H7 (cell line): ENCODE measurements around the gene POLH. TPM values are rescaled to one million over a fixed set of nuclear protein-coding genes. Genes with fewer than 3 reads are reported as not detected.
"Not testable (repeated sequence)": the region's sequence is repeated elsewhere in the genome, so short reads cannot be mapped to it uniquely, and the experiment has no call there.

Experiments used
- DNase-seq: peaks from one replicate; pipeline ENCODE4 v3.0.0; 2012
- H3K27me3 ChIP-seq: 2 replicates; pipeline ENCODE4 v1.6.0; 2011; ENCODE audit warnings: mild to moderate bottlenecking, low read length; ENCODE audit not compliant: control insufficient read depth, insufficient read depth
- H3K36me3 ChIP-seq: replicated peaks from 2 replicates; pipeline ENCODE4 v1.5.1; 2011; ENCODE audit warnings: low read length; ENCODE audit not compliant: control insufficient read depth, insufficient read depth
- H3K4me3 ChIP-seq: 2 replicates; pipeline ENCODE4 v1.5.1; 2011; ENCODE audit warnings: low read depth, mild to moderate bottlenecking, control low read depth, low read length, moderate library complexity; ENCODE audit not compliant: insufficient read depth
- total RNA-seq: library from RNA; depleted of rRNA; stranded (reverse); fragments of >200 nt; shearing (Covaris generic); gene quantifications from 2 replicates; pipeline ENCODE4 v1.2.3, GENCODE V29; 2014

Gene POLH
- total RNA-seq, 1 experiment from 2014 or later: 4.7 TPM

DNA sequence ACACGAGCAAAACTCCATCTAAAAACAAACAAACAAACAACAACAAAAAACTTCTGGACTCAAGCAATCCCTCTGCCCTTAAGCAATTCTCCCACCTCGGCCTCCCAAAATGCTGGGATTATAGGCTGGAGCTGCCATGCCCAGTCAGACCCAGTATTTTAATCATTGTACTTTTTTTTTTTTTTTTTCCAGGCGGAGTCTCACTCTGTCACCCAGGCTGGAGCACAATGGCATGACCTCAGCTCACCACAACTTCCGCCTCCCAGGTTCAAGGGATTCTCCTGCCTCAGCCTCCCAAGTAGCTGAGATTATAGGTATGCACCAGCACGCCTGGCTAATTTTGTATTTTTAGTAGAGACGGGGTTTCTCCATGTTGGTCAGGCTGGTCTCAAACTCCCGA is 57.0 kb downstream of the POLH start:
- not testable (repeated sequence) for DNase-seq, H3K4me3 ChIP-seq, H3K36me3 ChIP-seq, H3K27me3 ChIP-seq

DNA sequence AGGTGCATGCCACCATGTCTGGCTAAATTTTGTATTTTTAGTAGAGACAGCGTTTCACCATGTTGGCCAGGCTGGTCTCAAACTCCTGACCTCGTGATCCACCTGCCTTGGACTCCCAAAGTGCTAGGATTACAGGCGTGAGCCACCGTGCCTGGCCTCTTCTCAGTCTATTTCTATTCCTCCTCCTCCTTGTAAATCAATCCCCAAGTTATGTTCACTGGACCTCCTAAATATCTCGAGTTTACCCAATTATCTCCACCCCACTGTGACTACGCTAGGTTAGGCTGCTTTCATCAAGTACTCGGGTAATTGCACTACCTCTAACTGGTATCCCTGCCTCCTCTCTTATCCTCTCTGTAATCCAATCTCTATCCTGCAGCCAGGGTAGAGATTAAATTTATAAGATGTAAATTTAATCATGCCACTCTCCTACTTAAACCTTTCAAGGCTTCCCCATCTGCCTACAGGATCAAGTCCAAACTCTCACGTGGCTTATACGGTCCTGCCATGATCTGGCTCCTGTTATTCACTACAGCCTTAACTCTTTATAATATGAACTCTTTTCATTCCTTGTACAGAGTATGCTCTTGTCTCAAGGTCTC is 58.8 kb downstream of the POLH start:
- Histone ChIP-seq H3K27me3 (no peaks in the 10 kb centered on the region), H3K4me3 (no peak overlapping the region), H3K36me3 (peaks cover 6% of the 10 kb centered on the region)
- no peak for DNase-seq

DNA sequence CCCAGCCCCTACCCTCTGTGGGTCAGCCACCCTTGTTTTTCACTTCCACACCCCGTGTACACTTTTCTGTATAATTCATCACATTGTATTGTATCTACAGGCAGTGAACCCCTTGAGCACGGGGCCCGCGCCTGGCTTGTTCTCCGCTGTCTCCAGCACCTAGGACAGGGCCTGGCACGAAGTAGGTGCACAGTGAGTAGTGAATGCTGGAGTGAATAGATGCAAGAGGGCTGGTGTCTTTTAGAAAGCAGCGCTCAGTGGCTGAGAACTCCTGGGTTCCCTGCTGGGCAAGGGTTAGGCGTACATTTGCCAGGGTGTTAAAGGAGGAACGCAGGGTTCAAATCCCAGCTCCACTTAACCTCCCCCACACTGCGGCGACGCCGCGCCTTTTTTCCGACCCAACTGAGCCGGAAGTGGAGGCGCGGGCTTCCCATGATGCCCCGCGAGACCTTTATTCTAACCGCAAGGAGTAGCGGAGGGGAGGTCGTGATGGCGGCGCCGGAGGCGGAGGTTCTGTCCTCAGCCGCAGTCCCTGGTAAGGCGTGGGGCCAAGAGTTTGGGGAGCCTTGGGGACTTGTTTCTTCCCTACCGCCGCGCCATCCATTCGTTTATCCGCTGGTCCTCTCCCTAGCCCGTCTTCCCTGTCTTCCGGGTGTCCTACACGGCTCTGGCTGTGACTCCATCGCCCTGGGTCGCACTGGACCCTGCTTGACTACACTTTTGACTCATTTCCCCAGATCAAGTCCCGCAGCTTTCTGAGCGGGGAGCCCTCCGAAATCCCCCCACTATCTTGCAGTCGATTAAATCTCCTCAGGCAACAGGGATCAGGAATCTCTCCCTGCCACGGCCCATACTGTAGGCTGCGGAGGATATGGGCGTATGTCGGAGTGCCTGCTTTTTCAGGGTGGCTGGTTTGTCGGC is 59.7 kb downstream of the POLH start, which contains the start of gene MAD2L1BP:
MAD2L1BP (plus strand) TSS at position 454 of the 921 bp plus-strand sequence; CDS start at position 490, 36 bp downstream.
- H3K4me3 ChIP-seq: peak within 1 kb of the TSS; percentile 97
- peaks cover 13% of the 10 kb centered on the region for H3K36me3 ChIP-seq
- H3K27me3 ChIP-seq: no peaks in the 10 kb centered on the region
- DNase-seq: peak; percentile 86

DNA sequence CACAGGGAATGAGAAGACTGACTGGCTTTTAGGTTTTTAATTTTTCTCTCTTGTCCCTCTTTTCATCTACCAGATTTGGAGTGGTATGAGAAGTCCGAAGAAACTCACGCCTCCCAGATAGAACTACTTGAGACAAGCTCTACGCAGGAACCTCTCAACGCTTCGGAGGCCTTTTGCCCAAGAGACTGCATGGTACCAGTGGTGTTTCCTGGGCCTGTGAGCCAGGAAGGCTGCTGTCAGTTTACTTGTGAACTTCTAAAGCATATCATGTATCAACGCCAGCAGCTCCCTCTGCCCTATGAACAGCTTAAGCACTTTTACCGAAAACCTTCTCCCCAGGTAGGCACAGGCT is 60.3 kb downstream of the POLH start:
- H3K4me3 ChIP-seq: peak overlapping the region; percentile 97
- peaks cover 13% of the 10 kb centered on the region for H3K36me3 ChIP-seq
- no peaks in the 10 kb centered on the region for H3K27me3 ChIP-seq
- DNase-seq: no peak

DNA sequence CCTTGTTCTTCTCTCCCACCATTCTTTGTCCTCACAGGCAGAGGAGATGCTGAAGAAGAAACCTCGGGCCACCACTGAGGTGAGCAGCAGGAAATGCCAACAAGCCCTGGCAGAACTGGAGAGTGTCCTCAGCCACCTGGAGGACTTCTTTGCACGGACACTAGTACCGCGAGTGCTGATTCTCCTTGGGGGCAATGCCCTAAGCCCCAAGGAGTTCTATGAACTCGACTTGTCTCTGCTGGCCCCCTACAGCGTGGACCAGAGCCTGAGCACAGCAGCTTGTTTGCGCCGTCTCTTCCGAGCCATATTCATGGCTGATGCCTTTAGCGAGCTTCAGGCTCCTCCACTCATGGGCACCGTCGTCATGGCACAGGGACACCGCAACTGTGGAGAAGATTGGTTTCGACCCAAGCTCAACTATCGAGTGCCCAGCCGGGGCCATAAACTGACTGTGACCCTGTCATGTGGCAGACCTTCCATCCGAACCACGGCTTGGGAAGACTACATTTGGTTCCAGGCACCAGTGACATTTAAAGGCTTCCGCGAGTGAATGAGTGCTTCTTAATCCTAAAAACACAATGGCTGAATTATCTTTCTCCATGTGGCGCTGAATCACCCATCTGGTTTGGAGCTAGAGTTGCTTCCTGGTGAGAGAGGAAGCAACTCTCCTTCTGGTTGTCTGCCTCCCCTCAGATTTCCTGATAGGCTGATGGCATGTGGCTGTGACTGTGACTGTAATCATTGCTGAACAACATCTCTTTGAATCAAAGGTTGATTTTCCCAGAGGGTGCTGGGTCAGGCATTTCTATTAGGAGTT is 64.2 kb downstream of the POLH start:
- Histone ChIP-seq H3K4me3 (no peak overlapping the region), H3K27me3 (no peaks in the 10 kb centered on the region), H3K36me3 (peaks cover 13% of the 10 kb centered on the region)
- DNase-seq: no peak

DNA sequence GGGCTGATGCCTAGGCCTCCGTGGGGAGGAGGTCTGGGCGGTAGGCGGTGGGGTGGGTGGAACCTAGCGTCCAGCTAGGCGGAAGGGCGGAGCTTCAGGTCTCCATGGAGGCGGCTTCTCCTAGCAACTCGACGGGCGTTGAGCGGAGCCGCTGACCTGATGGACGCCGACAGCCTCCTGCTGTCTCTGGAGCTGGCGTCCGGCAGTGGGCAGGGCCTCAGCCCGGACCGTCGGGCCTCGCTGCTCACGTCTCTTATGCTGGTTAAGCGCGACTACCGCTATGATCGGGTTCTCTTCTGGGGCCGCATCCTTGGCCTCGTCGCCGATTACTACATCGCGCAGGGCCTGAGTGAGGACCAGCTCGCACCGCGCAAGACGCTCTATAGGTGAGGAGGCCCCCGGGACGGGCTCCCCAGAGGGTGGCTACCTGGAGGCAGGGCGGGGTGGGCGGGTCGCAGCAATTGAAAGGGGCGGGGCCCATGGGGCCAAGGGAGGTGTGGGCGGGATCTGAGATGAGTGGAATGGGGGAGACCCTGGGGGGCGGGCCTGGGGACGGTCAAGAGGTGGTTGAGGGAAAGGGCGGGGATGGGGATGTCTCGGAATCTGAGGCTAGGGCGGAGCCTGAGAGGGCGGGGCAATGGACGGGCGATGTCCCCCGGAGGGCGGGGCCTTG is 69.1 kb downstream of the POLH start, which contains the start of gene RSPH9:
RSPH9 (plus strand) TSS at position 97 of the 673 bp plus-strand sequence; CDS start at position 160, 63 bp downstream.
- Histone ChIP-seq H3K27me3 (no peaks in the 10 kb centered on the region), H3K4me3 (peak within 1 kb of the TSS; percentile 69), H3K36me3 (peaks cover 5% of the 10 kb centered on the region)
- peak; percentile 98 for DNase-seq

DNA sequence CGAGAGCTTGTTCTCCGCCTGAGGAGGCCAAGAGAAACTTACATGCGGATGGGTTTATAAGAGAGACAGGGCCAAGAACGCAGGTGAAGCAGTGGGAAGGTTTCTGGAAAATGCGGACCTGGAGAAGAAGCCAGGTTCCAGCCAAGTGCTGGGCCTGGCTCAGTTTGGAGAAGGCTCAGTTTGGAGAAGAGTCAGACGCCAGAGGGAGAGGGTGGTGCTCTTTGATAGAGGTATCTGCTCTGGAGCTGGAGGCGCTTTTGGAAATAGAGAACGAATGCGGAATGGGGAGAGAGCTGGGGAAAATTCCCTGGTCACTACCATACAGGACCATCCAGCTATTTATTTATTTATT is 69.6 kb downstream of the POLH start:
- H3K27me3 ChIP-seq: no peaks in the 10 kb centered on the region

DNA sequence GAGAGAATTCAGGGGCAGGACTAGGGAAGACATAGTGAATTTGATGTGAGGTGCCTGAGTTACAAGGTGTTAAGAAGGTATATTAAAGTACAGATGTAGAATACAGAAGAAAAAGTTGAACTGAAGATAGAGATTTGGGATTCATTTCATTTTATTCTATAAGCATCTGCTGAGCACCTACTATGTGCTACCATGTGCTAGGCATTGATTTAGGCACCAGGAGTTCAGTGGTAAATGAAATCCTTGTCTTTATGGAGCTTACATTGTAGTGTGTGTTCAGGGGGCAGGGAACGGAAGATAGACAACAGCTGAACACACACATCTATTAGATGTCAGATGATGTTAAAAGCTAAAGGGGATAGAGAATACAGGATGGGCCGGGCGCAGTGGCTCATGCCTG is 71.6 kb downstream of the POLH start:
- Histone ChIP-seq H3K36me3 (no peaks in the 10 kb centered on the region), H3K27me3 (no peaks in the 10 kb centered on the region), H3K4me3 (no peak overlapping the region)
- DNase-seq: no peak

More for the DNA sequence above, 69.6 kb downstream of the POLH start:
- DNase-seq: no peak
- H3K36me3 ChIP-seq: no peaks in the 10 kb centered on the region; the same call in 1 of the 2 replicates
- peak overlapping the region; percentile 69 for H3K4me3 ChIP-seq

DNA sequence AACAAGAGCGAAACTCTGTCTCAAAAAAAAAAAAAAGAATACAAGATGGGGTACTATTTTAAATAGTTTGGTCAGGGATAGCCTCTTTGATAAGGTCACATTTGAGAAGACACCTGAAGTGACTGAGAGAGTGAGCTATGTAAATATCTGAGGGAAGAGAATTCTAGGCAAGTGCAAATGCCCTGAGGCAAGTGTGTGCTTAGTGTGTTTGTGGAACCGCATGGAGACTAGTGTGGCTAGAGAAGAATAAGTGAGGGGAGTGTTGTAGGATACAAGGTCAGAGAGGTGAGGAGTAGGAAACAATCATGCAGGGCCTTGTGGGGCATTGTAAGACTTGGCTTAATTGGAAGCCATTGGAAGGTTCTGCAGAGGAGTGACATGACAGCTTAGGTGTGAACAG is 72.3 kb downstream of the POLH start:
- no peaks in the 10 kb centered on the region for H3K27me3 ChIP-seq

DNA sequence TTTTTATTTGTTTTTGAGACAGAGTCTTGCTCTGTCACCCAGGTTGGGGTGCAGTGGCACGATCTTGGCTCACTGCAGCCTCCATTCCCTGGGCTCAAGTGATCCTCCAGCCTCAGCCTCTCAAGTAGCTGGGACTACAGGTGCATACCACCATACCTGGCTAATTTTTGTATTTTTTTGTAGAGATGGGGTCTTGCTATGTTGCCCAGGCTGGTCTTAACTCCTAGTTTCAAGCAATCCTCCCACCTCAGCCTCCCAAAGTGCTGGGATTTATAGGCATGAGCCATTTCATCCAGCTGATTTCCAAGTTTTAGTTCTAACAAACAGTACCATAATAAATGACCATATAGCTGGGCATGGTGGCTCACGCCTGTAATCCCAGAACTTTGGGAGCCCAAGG is 76.8 kb downstream of the POLH start:
- H3K4me3 ChIP-seq, H3K27me3 ChIP-seq, DNase-seq, H3K36me3 ChIP-seq: not testable (repeated sequence)

More for the DNA sequence above, 72.3 kb downstream of the POLH start:
- H3K4me3 ChIP-seq: no peak overlapping the region
- no peak for DNase-seq
- no peaks in the 10 kb centered on the region for H3K36me3 ChIP-seq

DNA sequence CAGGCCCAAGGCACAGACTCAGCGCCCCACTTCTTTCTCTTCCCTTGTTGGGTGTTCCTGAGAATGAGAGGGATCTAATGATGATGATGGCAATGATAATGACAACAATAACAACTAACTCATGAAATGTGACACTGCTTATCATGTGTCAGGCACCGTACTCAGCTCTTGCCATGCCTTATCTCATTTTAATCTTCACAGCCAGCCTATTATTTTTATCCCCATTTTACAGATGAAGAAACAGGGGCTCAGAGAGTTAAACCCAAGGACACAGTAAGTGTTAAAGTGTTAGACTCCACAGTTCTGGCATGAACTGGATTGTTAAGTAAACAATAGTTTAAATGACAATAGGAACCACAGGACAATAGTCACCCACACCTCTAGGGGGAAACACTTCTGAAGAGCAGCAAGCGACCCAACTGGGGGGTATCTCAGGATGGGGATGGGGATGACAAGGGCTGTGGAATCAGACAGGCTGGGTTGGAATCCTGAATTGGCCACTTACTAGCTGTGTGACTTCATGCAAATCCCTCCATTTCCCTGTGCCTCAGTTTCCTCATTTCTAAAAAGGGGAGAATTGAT is 81.3 kb downstream of the POLH start:
- H3K27me3 ChIP-seq: no peaks in the 10 kb centered on the region
- DNase-seq: peak; percentile 66
- H3K36me3 ChIP-seq: no peaks in the 10 kb centered on the region
- no peak overlapping the region for H3K4me3 ChIP-seq

DNA sequence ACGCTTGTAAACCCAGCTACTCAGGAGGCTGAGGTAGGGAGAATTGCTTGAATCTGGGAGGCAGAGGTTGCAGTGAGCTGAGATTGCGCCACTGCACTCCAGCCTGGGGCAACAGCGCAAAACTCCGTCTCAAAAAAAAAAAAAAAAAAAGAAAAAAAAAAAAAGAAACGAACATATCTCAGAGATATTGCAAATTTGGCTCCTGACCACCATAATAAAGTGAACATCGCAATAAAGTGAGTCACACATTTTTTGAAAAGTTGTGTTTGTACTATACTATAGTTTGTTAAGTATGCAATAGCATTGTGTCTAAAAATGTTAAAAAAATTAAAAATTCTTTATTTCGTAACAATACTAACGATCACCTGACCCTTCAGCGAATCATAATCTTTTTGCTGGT is 82.2 kb downstream of the POLH start:
- no peak overlapping the region for H3K4me3 ChIP-seq
- DNase-seq: no peak
- no peaks in the 10 kb centered on the region for H3K36me3 ChIP-seq
- no peaks in the 10 kb centered on the region for H3K27me3 ChIP-seq

DNA sequence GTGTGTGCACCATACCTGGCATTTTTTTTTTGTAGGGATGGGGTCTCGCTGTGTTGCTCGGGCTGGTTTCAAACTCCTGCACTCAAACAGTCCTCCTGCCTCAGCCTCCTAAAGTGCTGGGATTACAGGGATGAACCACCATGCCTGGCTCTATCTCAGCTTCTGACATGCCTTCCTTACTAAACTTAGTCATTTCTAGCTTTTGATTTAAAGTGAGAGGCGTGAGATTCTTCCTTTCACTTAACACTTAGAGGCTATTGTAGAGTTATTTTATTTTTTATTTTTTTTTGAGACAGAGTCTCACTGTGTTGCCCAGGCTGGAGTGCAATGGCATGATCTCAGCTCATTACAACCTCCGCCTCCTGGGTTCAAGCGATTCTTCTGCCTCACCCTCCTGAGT is 87.0 kb downstream of the POLH start:
- H3K36me3 ChIP-seq, H3K27me3 ChIP-seq, H3K4me3 ChIP-seq, DNase-seq: not testable (repeated sequence)
